ENCODE measurements around the gene PRR16.

GRCh38 chr5:120690621-120691407 lies 226.7 kb downstream of the PRR16 start:
- TF ChIP-seq CTCF (IDR thresholded peaks at IDR 0.05) (no peak), POLR2AphosphoS5 (IDR thresholded peaks at IDR 0.05) (no peak), EP300 (IDR thresholded peaks at IDR 0.05) (no peak), POLR2A (IDR thresholded peaks at IDR 0.05) (no peak)

All from sigmoid colon (tissue), 4 donors.